LNCaP clone FGC (cell line): ENCODE measurements around the gene MYRFL.
A peak's percentile ranks its signal among the peaks of the same experiment; 100 is the strongest.

Experiments
- DNase-seq: peaks from one replicate; pipeline ENCODE4 v3.0.0-alpha.2; 2011; ENCODE audit warnings: low read depth
- H3K4me3 ChIP-seq: 2 replicates; pipeline ENCODE4 v1.5.1; 2011; ENCODE audit warnings: mild to moderate bottlenecking, low read depth, low read length, control low read depth
- CTCF ChIP-seq: IDR thresholded peaks from 2 replicates; pipeline ENCODE4 v1.5.1; 2012; ENCODE audit warnings: mild to moderate bottlenecking; ENCODE audit not compliant: control insufficient read depth, insufficient read depth; ENCODE audit errors: extremely low read depth

The MYRFL gene

GRCh38 chr12:69978020-69978419 lies 153.0 kb downstream of the MYRFL start:
- no peak overlapping the region for H3K4me3 ChIP-seq
- no peak for TF ChIP-seq CTCF
- DNase-seq: no peak

- no peak overlapping the region for H3K4me3 ChIP-seq
- no peak for DNase-seq
- no peak for TF ChIP-seq CTCF
Observed at GRCh38 chr12:69981881-69982475, 157.0 kb downstream of the MYRFL start.

- no peak for DNase-seq
- no peak for TF ChIP-seq CTCF
- H3K4me3 ChIP-seq: no peak overlapping the region
Observed at GRCh38 chr12:69984241-69984640, 159.2 kb downstream of the MYRFL start.

- DNase-seq: no peak
- 0 out of 2 replicates have a peak, but pooled peaks have one; percentile 9 for TF ChIP-seq CTCF
- no peak overlapping the region for H3K4me3 ChIP-seq
Observed at GRCh38 chr12:69985656-69986055, 160.6 kb downstream of the MYRFL start.

GRCh38 chr12:69986114-69986513 lies 161.1 kb downstream of the MYRFL start:
- no peak for DNase-seq
- TF ChIP-seq CTCF: no peak
- no peak overlapping the region for H3K4me3 ChIP-seq

- H3K4me3 ChIP-seq: no peak overlapping the region
- DNase-seq: no peak
- TF ChIP-seq CTCF: no peak
Observed at GRCh38 chr12:69987579-69988091, 162.6 kb downstream of the MYRFL start.

GRCh38 chr12:69988481-69989321 lies 163.7 kb downstream of the MYRFL start:
- TF ChIP-seq CTCF: no peak
- H3K4me3 ChIP-seq: no peak overlapping the region
- no peak for DNase-seq
